Cardiac muscle cell (in vitro differentiated cells and primary cell): ENCODE results near the gene VPS29. TPM values are rescaled to one million over a fixed set of nuclear protein-coding genes. Genes with fewer than 3 reads are reported as not detected.
"Not testable (repeated sequence)": the region's sequence is repeated elsewhere in the genome, so short reads cannot be mapped to it uniquely, and the experiment has no call there.

Experiments
- DNase-seq, 2 donors: peaks; one replicate each; pipeline versions ENCODE4 v3.0.0 to v3.0.0-alpha.2; 2010 to 2017; ENCODE audit warnings: low read depth in 1 of 2, low spot score in 1 of 2
- H3K27ac ChIP-seq: fragments of 200-600 bp; sonication (generic); 2 replicates; pipeline ENCODE4 v1.5.1; 2016
- H3K27me3 ChIP-seq: fragments of 200-600 bp; sonication (generic); 2 replicates; pipeline ENCODE4 v1.6.0; 2016; ENCODE audit warnings: control low read depth
- H3K36me3 ChIP-seq: fragments of 200-600 bp; sonication (generic); 2 replicates; pipeline ENCODE4 v1.5.1; 2016; ENCODE audit warnings: control low read depth
- H3K4me1 ChIP-seq: fragments of 200-600 bp; sonication (generic); 2 replicates; pipeline ENCODE4 v1.8.1; 2017; ENCODE audit warnings: low read depth, mild to moderate bottlenecking, mixed run types
- H3K4me3 ChIP-seq: fragments of 200-600 bp; sonication (generic); 2 replicates; pipeline ENCODE4 v1.5.1; 2016; ENCODE audit warnings: mild to moderate bottlenecking
- H3K9me3 ChIP-seq: fragments of 200-600 bp; sonication (generic); 2 replicates; pipeline ENCODE4 v1.5.1; 2017; ENCODE audit warnings: low read depth, mild to moderate bottlenecking, control low read depth
- polyA plus RNA-seq: library from polyadenylated mRNA; unstranded; fragments of >200 nt; fragmentation: Nextera tagmentation; extraction: Ambion mirVana; gene quantifications from 2 replicates; pipeline ENCODE4 v1.2.1, GENCODE V29; 2016
- total RNA-seq: library from RNA; depleted of rRNA; stranded (reverse); fragments of >200 nt; gene quantifications from 2 replicates; pipeline ENCODE4 v1.2.3, GENCODE V29; 2016
- TF ChIP-seq, protein P1 (sequence below): IDR thresholded peaks from 2 replicates; pipeline ENCODE4 v1.5.1; 2012; ENCODE audit warnings: low read depth, mild to moderate bottlenecking, low read length

The VPS29 gene
- total and polyA plus RNA-seq, 2 experiments from 2014 or later, result 57.7 to 170 TPM

GRCh38 chr12:110546339-110546738 is 44.4 kb upstream of the VPS29 start:
- Histone ChIP-seq H3K27me3 (no peaks in the 10 kb centered on the region), H3K36me3 (peaks cover 3% of the 10 kb centered on the region), H3K9me3 (no peaks in the 10 kb centered on the region), H3K4me1 (peaks cover 46% of the 10 kb centered on the region), H3K4me3 (no peak overlapping the region), H3K27ac (peak overlapping the region; percentile 49)
- DNase-seq, result peak in 1 of 2 donors; percentile 83
- TF ChIP-seq, protein P1, sequence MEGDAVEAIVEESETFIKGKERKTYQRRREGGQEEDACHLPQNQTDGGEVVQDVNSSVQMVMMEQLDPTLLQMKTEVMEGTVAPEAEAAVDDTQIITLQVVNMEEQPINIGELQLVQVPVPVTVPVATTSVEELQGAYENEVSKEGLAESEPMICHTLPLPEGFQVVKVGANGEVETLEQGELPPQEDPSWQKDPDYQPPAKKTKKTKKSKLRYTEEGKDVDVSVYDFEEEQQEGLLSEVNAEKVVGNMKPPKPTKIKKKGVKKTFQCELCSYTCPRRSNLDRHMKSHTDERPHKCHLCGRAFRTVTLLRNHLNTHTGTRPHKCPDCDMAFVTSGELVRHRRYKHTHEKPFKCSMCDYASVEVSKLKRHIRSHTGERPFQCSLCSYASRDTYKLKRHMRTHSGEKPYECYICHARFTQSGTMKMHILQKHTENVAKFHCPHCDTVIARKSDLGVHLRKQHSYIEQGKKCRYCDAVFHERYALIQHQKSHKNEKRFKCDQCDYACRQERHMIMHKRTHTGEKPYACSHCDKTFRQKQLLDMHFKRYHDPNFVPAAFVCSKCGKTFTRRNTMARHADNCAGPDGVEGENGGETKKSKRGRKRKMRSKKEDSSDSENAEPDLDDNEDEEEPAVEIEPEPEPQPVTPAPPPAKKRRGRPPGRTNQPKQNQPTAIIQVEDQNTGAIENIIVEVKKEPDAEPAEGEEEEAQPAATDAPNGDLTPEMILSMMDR, result no peak

GRCh38 chr12:110545812-110546211 is 43.9 kb upstream of the VPS29 start:
- H3K9me3 ChIP-seq, result no peaks in the 10 kb centered on the region
- peaks cover 43% of the 10 kb centered on the region for H3K4me1 ChIP-seq
- no peak overlapping the region for H3K4me3 ChIP-seq
- H3K27ac ChIP-seq, result peak overlapping the region; percentile 49
- peaks cover 3% of the 10 kb centered on the region for H3K36me3 ChIP-seq
- no peaks in the 10 kb centered on the region for H3K27me3 ChIP-seq
- no peak for DNase-seq
- TF ChIP-seq, protein P1, result no peak

DNA sequence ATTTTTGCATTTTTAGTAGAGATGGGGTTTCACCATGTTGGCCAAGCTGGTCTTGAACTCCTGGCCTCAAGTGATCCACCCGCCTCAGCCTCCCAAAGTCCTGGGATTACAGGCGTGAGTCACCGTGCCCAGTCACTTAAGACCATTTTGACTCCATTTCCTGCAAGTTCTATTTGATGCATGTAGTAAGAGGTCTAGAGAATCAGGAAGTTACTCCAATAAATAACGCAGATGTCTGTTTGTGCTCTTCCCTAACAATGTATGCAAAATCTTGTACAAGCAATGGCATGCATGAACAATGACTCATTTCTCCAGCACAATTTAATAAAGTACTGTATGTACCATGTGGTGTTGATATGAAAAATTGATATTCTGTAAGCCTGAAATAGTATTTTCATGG is 43.3 kb upstream of the VPS29 start:
- not testable (repeated sequence) for H3K27me3 ChIP-seq, H3K9me3 ChIP-seq, H3K36me3 ChIP-seq, H3K4me3 ChIP-seq
- peak in 1 of 2 donors; percentile 85 for DNase-seq
- Histone ChIP-seq H3K4me1 (peaks cover 39% of the 10 kb centered on the region), H3K27ac (peak overlapping the region; percentile 49)

GRCh38 chr12:110543965-110544364 is 42.1 kb upstream of the VPS29 start:
- TF ChIP-seq, protein P1, result no peak
- Histone ChIP-seq H3K27ac (peak overlapping the region; percentile 66), H3K36me3 (peaks cover 3% of the 10 kb centered on the region), H3K4me3 (no peak overlapping the region), H3K9me3 (no peaks in the 10 kb centered on the region), H3K4me1 (peaks cover 40% of the 10 kb centered on the region), H3K27me3 (no peaks in the 10 kb centered on the region)
- no peak for DNase-seq

DNA sequence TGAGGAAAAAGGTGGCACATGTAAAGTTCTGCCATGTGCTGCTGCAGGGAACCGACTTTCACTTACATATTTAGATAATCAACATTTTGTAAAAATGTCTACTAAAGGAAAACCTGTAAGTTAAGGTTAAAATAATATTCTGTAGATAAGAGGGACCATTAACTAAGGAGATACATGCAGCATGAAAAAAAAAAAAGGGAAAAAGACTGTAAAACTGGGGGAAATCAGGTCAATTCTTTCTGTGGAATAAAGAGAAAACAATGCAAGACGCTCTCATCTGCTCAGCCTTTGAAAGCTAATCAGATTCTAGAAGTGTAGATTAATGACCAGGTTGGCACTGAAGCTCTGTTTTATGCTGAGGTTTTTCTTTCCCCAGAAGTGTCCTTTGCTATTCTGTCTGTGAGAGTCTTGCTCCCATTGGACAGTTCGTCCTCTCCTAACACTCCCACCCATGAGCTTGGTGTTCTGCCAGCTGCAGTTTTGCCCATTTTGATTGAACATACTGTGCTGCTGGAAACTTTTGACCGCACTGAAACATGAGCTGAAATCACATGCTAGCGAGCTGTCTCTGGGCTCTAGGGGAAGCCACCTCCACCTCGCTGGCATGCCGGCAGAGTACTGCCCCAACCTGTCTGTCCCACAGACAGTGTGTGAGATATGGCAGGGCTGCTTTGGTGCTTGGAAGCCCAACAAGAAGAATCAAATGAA is 41.5 kb upstream of the VPS29 start:
- Histone ChIP-seq H3K4me1 (peaks cover 40% of the 10 kb centered on the region), H3K27me3 (no peaks in the 10 kb centered on the region), H3K9me3 (no peaks in the 10 kb centered on the region), H3K4me3 (no peak overlapping the region), H3K36me3 (peaks cover 3% of the 10 kb centered on the region), H3K27ac (peak overlapping the region; percentile 66)
- DNase-seq, result peak in 1 of 2 donors; percentile 96
- TF ChIP-seq, protein P1, result no peak

GRCh38 chr12:110540048-110540447 is 38.1 kb upstream of the VPS29 start:
- Histone ChIP-seq H3K4me3 (no peak overlapping the region), H3K27me3 (no peaks in the 10 kb centered on the region), H3K4me1 (peaks cover 66% of the 10 kb centered on the region), H3K9me3 (no peaks in the 10 kb centered on the region), H3K36me3 (peaks cover 4% of the 10 kb centered on the region), H3K27ac (peak overlapping the region; percentile 83)
- no peak for DNase-seq
- TF ChIP-seq, protein P1, result no peak
